ENCODE results near the gene SRD5A1.

Gene SRD5A1

DNA sequence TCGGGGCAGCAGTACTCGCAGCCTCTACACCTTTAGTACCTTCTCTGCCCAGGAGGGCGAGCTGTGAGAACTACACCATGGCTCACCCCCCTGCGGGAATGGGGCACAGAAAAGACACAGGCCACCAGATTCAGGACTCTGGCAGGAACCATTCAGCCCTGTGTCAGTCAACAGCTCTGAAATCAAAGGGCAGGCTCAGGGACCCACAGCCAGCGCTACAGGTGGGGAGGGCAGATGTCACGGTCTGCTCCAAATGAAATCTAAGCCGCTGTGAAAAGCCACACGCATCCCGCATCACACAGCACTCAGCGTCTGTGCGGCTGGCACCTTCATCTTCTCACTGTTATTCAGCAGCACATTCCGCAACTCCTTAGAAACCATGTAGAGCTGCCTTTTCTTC is 28.3 kb upstream of the SRD5A1 start:
- DNase-seq: no peak

DNA sequence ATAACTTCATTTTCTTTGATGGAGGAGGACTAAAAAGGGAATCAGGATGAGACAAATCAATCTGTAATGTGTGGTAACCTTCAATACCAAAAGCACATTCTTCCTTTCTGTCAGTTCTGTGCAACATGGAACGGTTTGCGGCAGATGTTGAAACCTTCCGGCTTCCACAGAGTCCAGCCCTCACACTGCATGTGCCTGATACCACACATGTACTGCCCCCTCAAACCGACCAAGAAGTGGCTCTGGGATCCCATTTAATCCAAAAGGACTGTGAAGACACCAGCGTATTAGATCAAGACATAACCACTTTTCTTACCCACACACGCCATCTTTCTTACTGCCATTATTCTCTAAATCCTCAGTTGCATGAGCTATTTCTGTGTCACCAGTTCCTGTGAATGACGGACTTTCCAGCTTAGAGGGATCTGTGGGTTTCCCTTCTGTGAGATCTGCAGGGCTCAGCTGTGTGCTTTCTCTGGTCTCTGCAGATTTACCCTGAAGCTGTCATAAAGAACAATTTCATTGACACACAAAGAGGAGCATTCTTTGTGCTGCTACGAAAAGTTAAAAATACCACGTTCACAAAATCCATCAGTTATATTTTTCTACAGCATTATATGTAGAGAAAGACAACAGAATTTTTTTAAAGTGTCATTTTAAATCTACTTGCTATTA is 26.2 kb upstream of the SRD5A1 start:
- no peak for DNase-seq

DNA sequence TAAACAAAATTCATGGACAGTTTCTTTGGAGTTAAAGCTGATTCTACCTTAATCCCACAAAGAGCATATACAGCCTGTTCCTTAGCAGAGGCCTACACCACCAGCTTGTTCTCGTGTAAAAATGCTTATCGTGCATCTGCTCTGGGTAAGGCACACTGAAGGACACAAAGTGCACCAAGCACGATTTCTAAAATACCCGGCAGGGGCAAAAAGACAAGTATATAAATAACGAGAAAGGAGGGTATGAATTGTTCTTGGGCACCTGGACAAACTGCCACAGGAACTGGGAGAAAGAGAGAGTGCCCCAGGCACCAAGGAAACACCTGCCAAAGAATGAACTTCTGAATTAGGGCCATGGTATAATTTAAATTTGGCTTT is 25.7 kb upstream of the SRD5A1 start:
- no peak for DNase-seq

GRCh38 chr5:6608016-6608415 is 25.2 kb upstream of the SRD5A1 start:
- no peak for DNase-seq

DNA sequence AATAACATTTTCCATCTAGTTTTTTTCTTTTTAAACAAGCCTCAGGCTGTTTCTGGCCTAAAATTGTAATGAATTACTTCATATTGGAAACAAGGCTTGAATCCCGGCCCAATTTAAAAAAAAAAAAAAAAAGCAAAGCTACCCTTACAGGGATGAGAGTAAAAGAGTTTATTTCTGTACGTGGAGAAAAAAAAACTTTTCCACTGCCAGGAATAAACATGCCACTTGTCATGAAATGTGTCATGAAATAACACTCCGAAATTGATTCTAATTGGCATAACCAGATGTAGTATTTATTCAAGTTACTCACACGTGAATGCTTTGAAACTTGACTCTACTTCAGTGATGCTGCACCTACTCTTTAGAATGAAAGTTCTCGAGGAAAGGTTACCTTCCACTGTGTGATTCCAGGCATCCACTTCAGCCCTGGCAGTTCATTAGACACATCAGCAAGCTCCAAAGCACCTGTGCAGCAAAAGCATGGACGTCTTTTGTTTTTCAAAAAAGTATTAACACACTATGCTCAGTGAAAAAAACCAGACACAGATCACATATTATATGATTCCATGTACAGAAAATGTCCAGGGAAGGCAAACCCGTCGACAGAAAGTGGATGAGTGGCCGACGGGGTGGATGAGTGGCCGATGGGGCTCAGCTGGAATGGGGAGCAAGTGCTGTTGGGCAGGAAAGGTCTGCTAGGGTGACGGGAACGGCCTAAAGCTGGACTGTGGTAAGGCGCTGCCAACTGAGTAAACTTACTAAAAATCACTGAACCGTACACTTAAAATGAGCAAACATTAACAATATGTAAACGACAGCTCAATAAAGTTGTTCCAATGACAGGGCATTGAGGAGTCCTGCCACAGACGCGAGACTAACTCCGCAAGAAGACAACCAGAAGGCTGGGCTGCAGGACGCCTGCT is 21.6 kb upstream of the SRD5A1 start:
- no peak for DNase-seq

- no peak for DNase-seq
Observed at GRCh38 chr5:6615034-6615815, 18.0 kb upstream of the SRD5A1 start.

DNA sequence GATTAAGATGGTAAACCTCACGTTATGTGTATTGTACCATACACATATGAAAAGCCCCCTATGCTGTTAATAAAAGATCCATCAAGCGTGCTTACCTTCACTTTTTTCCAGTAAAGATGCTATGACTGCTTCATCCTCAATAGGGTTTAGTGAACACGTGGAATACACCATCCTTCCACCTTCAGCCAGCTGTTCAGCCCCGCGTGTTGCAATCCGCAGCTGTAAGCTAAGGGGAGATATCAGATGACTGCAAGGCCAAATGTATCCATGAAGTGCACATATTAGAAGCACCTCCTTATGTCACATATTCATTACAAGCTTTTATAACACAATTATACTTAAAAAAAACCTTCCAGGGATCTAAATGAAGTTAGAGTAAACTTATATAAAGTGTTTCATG is 16.6 kb upstream of the SRD5A1 start:
- no peak for DNase-seq

GRCh38 chr5:6623228-6623627 is 10.0 kb upstream of the SRD5A1 start:
- no peak for DNase-seq

DNA sequence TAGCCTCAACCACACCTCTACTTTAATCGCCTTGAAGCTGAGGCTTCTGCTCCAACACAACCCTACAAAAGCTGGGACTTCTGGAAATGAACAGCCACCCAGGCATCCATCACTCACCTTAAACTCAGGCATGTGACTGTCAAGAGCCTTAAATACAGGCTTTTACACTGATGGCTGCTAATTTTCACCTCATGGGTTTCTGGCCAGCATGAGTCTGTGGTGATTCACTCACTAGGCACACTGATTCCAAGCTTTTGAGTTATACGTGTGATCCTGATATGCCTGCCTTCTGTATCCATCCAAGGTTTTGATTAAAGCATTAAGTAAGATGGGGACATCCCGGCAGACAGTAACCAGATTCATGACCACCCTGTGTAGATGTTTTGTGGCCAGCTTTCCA is 9.3 kb upstream of the SRD5A1 start:
- DNase-seq: no peak

DNA sequence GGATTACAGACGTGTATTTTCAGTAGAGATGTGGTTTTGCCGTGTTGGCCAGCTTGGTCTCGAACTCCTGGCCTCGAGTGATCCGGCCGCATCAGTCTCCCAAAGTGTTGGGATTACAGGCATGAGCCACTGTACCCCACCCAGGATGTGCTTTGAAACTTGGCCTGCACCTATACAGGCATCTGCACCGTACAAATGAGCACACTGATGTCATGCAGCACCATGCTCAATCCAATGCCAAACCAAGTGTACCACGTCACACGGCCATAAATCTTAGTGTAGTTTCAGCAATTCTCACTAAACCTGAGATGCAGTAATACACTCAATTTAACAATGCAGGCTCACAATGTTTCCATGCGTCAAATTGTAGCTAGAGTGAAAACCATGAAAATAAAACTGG is 6.7 kb upstream of the SRD5A1 start:
- no peak for DNase-seq

DNA sequence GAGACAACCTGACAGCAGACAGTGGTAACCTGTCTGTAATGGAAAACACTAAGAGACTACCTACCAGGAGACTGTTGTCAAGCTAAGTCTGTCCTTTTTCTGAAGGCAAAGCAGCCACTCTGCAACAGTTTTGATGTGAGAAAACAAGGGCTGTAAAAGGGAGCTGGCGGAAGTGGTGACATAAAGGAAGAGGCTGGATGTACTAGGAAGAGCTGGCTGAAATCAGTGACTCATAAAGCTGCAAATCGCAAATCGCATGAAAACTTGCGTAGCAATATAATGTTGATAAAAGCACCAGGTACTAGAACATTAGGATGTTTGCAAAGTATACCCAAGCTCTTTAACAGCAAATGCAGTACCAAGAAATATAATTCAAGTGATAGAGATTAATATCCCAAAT is 1.8 kb upstream of the SRD5A1 start:
- DNase-seq: no peak

- no peak for DNase-seq
Observed at GRCh38 chr5:6632324-6632887, 834 bp upstream of the SRD5A1 start.

GRCh38 chr5:6633469-6634245 is 417 bp downstream of the SRD5A1 start:
- peak; percentile 2 for DNase-seq

GRCh38 chr5:6634306-6634705 is 1.1 kb downstream of the SRD5A1 start:
- DNase-seq: no peak

- DNase-seq: no peak
Observed at GRCh38 chr5:6634788-6635430, 1.7 kb downstream of the SRD5A1 start.

GRCh38 chr5:6636293-6636692 is 3.1 kb downstream of the SRD5A1 start:
- no peak for DNase-seq

DNA sequence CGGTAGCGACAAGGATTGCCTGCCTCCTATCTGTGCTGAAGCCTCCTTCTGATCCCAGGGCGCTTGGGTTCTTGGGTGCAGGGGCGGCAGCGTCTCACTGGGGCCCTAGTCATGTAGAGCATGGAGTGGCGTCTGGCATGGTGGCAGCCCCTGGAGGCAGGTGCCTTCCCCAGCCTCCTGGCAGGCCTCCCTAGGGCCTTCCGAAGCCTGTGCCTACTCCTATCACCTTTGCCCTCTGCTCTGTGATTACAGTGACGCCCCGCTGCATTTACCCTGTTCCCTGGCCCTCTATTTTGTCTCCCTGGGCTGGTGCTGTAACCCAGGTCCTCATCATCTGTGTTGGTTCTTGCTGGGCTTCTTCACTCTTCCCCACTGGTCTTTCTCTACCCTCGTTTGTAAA is 3.8 kb downstream of the SRD5A1 start:
- no peak for DNase-seq

- DNase-seq: no peak
Observed at GRCh38 chr5:6637590-6637989, 4.3 kb downstream of the SRD5A1 start.

DNA sequence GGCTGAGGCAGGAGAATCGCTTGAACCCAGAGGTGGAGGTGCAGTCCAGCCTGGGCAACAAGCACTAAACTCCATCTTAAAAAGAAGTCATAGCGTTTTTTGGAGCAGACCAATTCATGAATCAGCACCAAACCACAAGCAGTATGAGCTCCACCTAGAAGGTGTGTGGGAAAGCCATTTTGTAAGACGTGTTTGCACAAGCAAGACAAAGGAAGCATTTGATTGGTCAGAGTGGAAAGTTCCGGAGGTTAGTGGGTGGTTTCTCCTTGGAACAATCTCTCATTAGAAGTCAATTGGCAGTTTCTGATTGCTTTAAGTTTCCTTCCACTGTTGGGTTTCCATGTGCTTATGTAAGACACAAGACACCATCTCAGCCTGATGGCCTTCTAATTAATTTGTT is 5.0 kb downstream of the SRD5A1 start:
- no peak for DNase-seq

- no peak for DNase-seq
Observed at GRCh38 chr5:6642655-6643054, 9.4 kb downstream of the SRD5A1 start.

GRCh38 chr5:6644794-6645241 is 11.6 kb downstream of the SRD5A1 start:
- DNase-seq: no peak

Data from central memory CD4-positive, alpha-beta T cell (primary cell).